Erythroblast (primary cell): ENCODE data around the gene CD7.

Experiments used
- GATA1 ChIP-seq: IDR thresholded peaks from 2 replicates; pipeline ENCODE4 v1.6.1; 2011; ENCODE audit warnings: low read depth, mild to moderate bottlenecking, control low read depth, low read length, moderate library complexity
- POLR2A ChIP-seq: IDR thresholded peaks from 2 replicates; pipeline ENCODE4 v1.6.1; 2011; ENCODE audit warnings: mild to moderate bottlenecking, low read length

- TF ChIP-seq POLR2A = no peak
- no peak for TF ChIP-seq GATA1
Observed at GRCh38 chr17:82349287-82349701, 31.9 kb upstream of the CD7 start.
